H9 (cell line): ENCODE measurements around the gene CFAP97. TPM values are rescaled to one million over a fixed set of nuclear protein-coding genes. Genes with fewer than 3 reads are reported as not detected.
A peak's percentile ranks its signal among the peaks of the same experiment; 100 is the strongest.
"Not testable (repeated sequence)": the region's sequence is repeated elsewhere in the genome, so short reads cannot be mapped to it uniquely, and the experiment has no call there.

ENCODE experiments used
- DNase-seq: peaks from one replicate; pipeline ENCODE4 v3.0.0-alpha.2; 2017
- H2AFZ ChIP-seq: one replicate; pipeline ENCODE4 v1.6.1; 2013; ENCODE audit warnings: mild to moderate bottlenecking, low read length, control low read depth, moderate library complexity
- H2AK5ac ChIP-seq: 2 replicates; pipeline ENCODE4 v1.6.1; 2013; ENCODE audit warnings: low read length, control low read depth, mixed read lengths; ENCODE audit not compliant: insufficient read length
- H2BK120ac ChIP-seq: one replicate; pipeline ENCODE4 v1.6.1; 2013; ENCODE audit warnings: low read depth, mild to moderate bottlenecking, low read length, control low read depth, inconsistent platforms; ENCODE audit not compliant: poor library complexity, severe bottlenecking
- H2BK12ac ChIP-seq: 2 replicates; pipeline ENCODE4 v1.6.1; 2013; ENCODE audit warnings: low read length, control low read depth, mixed read lengths, low read depth; ENCODE audit not compliant: insufficient read length
- H2BK15ac ChIP-seq: 2 replicates; pipeline ENCODE4 v1.6.1; 2013; ENCODE audit warnings: low read depth, low read length, control low read depth
- H2BK20ac ChIP-seq: one replicate; pipeline ENCODE4 v1.6.1; 2013; ENCODE audit warnings: low read depth, mild to moderate bottlenecking, low read length, control low read depth, inconsistent platforms; ENCODE audit not compliant: poor library complexity, severe bottlenecking
- H2BK5ac ChIP-seq: 2 replicates; pipeline ENCODE4 v1.6.1; 2013; ENCODE audit warnings: low read length, control low read depth, mixed read lengths; ENCODE audit not compliant: insufficient read length
- H3K14ac ChIP-seq: 2 replicates; pipeline ENCODE4 v1.6.1; 2013; ENCODE audit warnings: low read length, control low read depth; ENCODE audit not compliant: insufficient read depth
- H3K18ac ChIP-seq: 2 replicates; pipeline ENCODE4 v1.6.1; 2013; ENCODE audit warnings: low read depth, mild to moderate bottlenecking, mixed read lengths, low read length, control low read depth; ENCODE audit not compliant: insufficient read length
- H3K23ac ChIP-seq: 2 replicates; pipeline ENCODE4 v1.6.1; 2013; ENCODE audit warnings: low read length, control low read depth, mixed read lengths, low read depth; ENCODE audit not compliant: insufficient read length
- H3K23me2 ChIP-seq: 2 replicates; pipeline ENCODE4 v1.6.1; 2013; ENCODE audit warnings: low read depth, mild to moderate bottlenecking, mixed read lengths, low read length, control low read depth; ENCODE audit not compliant: insufficient read length, poor library complexity, severe bottlenecking
- H3K27ac ChIP-seq: 2 replicates; pipeline ENCODE4 v1.5.1; 2013; ENCODE audit warnings: low read length, control low read depth, mixed read lengths, low read depth; ENCODE audit not compliant: insufficient read length
- H3K27me3 ChIP-seq: 2 replicates; pipeline ENCODE4 v1.6.1; 2013; ENCODE audit warnings: low read length, control low read depth, inconsistent platforms; ENCODE audit not compliant: insufficient read depth
- H3K4ac ChIP-seq: 2 replicates; pipeline ENCODE4 v1.6.1; 2013; ENCODE audit warnings: low read depth, mild to moderate bottlenecking, control low read depth, inconsistent platforms, low read length, moderate library complexity
- H3K4me1 ChIP-seq: 2 replicates; pipeline ENCODE4 v1.6.1; 2013; ENCODE audit warnings: low read length, control low read depth, inconsistent platforms; ENCODE audit not compliant: insufficient read depth
- H3K4me2 ChIP-seq: 2 replicates; pipeline ENCODE4 v1.6.1; 2013; ENCODE audit warnings: low read length, control low read depth, mixed read lengths; ENCODE audit not compliant: insufficient read length, insufficient read depth
- H3K56ac ChIP-seq: 2 replicates; pipeline ENCODE4 v1.6.1; 2013; ENCODE audit warnings: low read depth, mild to moderate bottlenecking, mixed read lengths, low read length, control low read depth; ENCODE audit not compliant: insufficient read length
- H3K79me1 ChIP-seq: 2 replicates; pipeline ENCODE4 v1.6.1; 2013; ENCODE audit warnings: low read depth, mild to moderate bottlenecking, moderate library complexity, low read length, control low read depth, inconsistent platforms; ENCODE audit not compliant: insufficient read depth, poor library complexity, severe bottlenecking
- H3K79me2 ChIP-seq: 2 replicates; pipeline ENCODE4 v1.6.1; 2013; ENCODE audit warnings: low read length, control low read depth, inconsistent platforms; ENCODE audit not compliant: insufficient read depth
- H3K9ac ChIP-seq: 2 replicates; pipeline ENCODE4 v1.6.1; 2013; ENCODE audit warnings: low read length, control low read depth, mixed read lengths; ENCODE audit not compliant: insufficient read length; ENCODE audit errors: extremely low read depth
- H3K9me3 ChIP-seq: one replicate; pipeline ENCODE4 v1.6.1; 2013; ENCODE audit warnings: low read depth, low read length, inconsistent platforms; ENCODE audit not compliant: control insufficient read depth
- H3T11ph ChIP-seq: one replicate; pipeline ENCODE4 v1.6.1; 2013; ENCODE audit warnings: mild to moderate bottlenecking, low read length, control low read depth, inconsistent platforms
- H4K20me1 ChIP-seq: one replicate; pipeline ENCODE4 v1.6.1; 2013; ENCODE audit not compliant: control insufficient read depth, insufficient read length, insufficient read depth
- H4K5ac ChIP-seq: 2 replicates; pipeline ENCODE4 v1.6.1; 2013; ENCODE audit warnings: low read depth, mild to moderate bottlenecking, mixed read lengths, low read length, control low read depth; ENCODE audit not compliant: insufficient read length
- H4K8ac ChIP-seq: replicated peaks from 2 replicates; pipeline ENCODE4 v1.6.1; 2013; ENCODE audit warnings: low read length, control low read depth, mixed read lengths, low read depth; ENCODE audit not compliant: insufficient read length
- H4K91ac ChIP-seq: 2 replicates; pipeline ENCODE4 v1.6.1; 2013; ENCODE audit warnings: low read depth, mild to moderate bottlenecking, moderate library complexity, mixed read lengths, low read length, control low read depth; ENCODE audit not compliant: insufficient read length
- H3K27ac Mint-ChIP-seq, 3 experiments: 2 replicates in 2 of 3; 3 replicates in 1 of 3; pipeline ENCODE4 v1.8.0; 2020 to 2021; ENCODE audit warnings: mixed read lengths in 3 of 3, mild to moderate bottlenecking in 1 of 3, moderate library complexity in 1 of 3
- H3K27me3 Mint-ChIP-seq: 2 replicates; pipeline ENCODE4 v1.8.0; 2021; ENCODE audit warnings: low read depth, mild to moderate bottlenecking, moderate library complexity, mixed read lengths
- H3K36me3 Mint-ChIP-seq, 3 experiments: 2 replicates in 2 of 3; 3 replicates in 1 of 3; pipeline ENCODE4 v1.8.0; 2020 to 2021; ENCODE audit warnings: low read depth in 3 of 3, mixed read lengths in 3 of 3; ENCODE audit not compliant: insufficient read depth in 1 of 3
- H3K4me1 Mint-ChIP-seq, 2 experiments: 2 replicates each; pipeline ENCODE4 v1.8.0; 2020; ENCODE audit warnings: mixed read lengths in 2 of 2
- H3K4me3 Mint-ChIP-seq, 2 experiments: 2 replicates in 1 of 2; 3 replicates in 1 of 2; pipeline ENCODE4 v1.8.0; 2020 to 2021; ENCODE audit warnings: mild to moderate bottlenecking in 2 of 2, mixed read lengths in 2 of 2, moderate library complexity in 1 of 2
- H3K9me3 Mint-ChIP-seq, 2 experiments: 2 replicates in 1 of 2; 3 replicates in 1 of 2; pipeline ENCODE4 v1.8.0; 2020; ENCODE audit warnings: mild to moderate bottlenecking in 2 of 2, mixed read lengths in 2 of 2, moderate library complexity in 1 of 2
- CTCF ChIP-seq: fragments of 200-600 bp; sonication (generic); conservative IDR thresholded peaks from 3 replicates; pipeline ENCODE4 v1.8.0; 2021; ENCODE audit warnings: antibody characterized with exemption, mild to moderate bottlenecking
- WGBS: extraction: QIAGEN DNeasy Blood & Tissue Kit; methylation state at CpG from one replicate; pipeline ENCODE4 v1.1.7; 2013; ENCODE audit warnings: missing lambda C conversion rate, low lambda C conversion rate, mixed read lengths; ENCODE audit not compliant: insufficient read length; ENCODE audit errors: extremely low coverage; 5-methylcytosine and 5-hydroxymethylcytosine counted together
- total RNA-seq: library from RNA; stranded (reverse); gene quantifications from 2 replicates; pipeline ENCODE4 v1.2.1, GENCODE V29; 2021

The CFAP97 gene
- total RNA-seq, 1 experiment from 2014 or later: 39.3 TPM

- Mint-ChIP-seq H3K36me3 (no peaks in the 10 kb centered on the region; a peak in 1 of 7 replicates), H3K9me3 (no peaks in the 10 kb centered on the region), H3K4me1 (peaks cover 33 to 38% of the 10 kb centered on the region in 2 experiments), H3K4me3 (no peak overlapping the region), H3K27me3 (no peaks in the 10 kb centered on the region; the same call in 1 of the 2 replicates), H3K27ac (peak overlapping the region in 2 of 3 experiments; percentile 11 to 49; a peak in 3 of 7 replicates)
- H3K4me2 ChIP-seq: no peak overlapping the region
- H4K8ac ChIP-seq: no peak overlapping the region
- H3K23ac ChIP-seq: no peak overlapping the region
- no peak overlapping the region for H3K4ac ChIP-seq
- WGBS: no CpG with 5 or more reads among the region's 3 CpGs
- H3K9me3 ChIP-seq: no peaks in the 10 kb centered on the region
- peaks cover 7% of the 10 kb centered on the region; the same call in 1 of the 2 replicates for H3K4me1 ChIP-seq
- no peak overlapping the region for H2AFZ ChIP-seq
- H2AK5ac ChIP-seq: no peak overlapping the region
- TF ChIP-seq CTCF: no peak
- H3K18ac ChIP-seq: no peak overlapping the region
- H3K79me2 ChIP-seq: no peaks in the 10 kb centered on the region
- no peak overlapping the region for H4K91ac ChIP-seq
- H2BK20ac ChIP-seq: no peak overlapping the region
- H3K27ac ChIP-seq: no peak overlapping the region
- H4K5ac ChIP-seq: no peak overlapping the region
- H3K14ac ChIP-seq: no peak overlapping the region
- no peak overlapping the region for H2BK12ac ChIP-seq
- no peak overlapping the region for H2BK15ac ChIP-seq
- H3K27me3 ChIP-seq: no peaks in the 10 kb centered on the region
- no peak overlapping the region for H3T11ph ChIP-seq
- H3K9ac ChIP-seq: no peak overlapping the region
- no peak overlapping the region for H3K56ac ChIP-seq
- no peak for DNase-seq
- no peak overlapping the region for H2BK120ac ChIP-seq
- H3K23me2 ChIP-seq: no peaks in the 10 kb centered on the region
- no peaks in the 10 kb centered on the region for H3K79me1 ChIP-seq
- no peak overlapping the region for H2BK5ac ChIP-seq
- H4K20me1 ChIP-seq: no peaks in the 10 kb centered on the region
Observed at GRCh38 chr4:185119927-185120630, 83.7 kb downstream of the CFAP97 start.

GRCh38 chr4:185119467-185119866 is 84.3 kb downstream of the CFAP97 start:
- not testable (repeated sequence) for H3T11ph ChIP-seq, H3K36me3 Mint-ChIP-seq, H2AK5ac ChIP-seq, H3K4me1 ChIP-seq, H4K8ac ChIP-seq, H2BK5ac ChIP-seq, H2BK20ac ChIP-seq, DNase-seq, H3K27ac Mint-ChIP-seq, H3K79me2 ChIP-seq, H3K27me3 ChIP-seq, H3K9me3 Mint-ChIP-seq, H3K4ac ChIP-seq, H3K27me3 Mint-ChIP-seq, H3K79me1 ChIP-seq, H3K14ac ChIP-seq, H4K5ac ChIP-seq, H3K4me3 Mint-ChIP-seq, H3K18ac ChIP-seq, H2BK120ac ChIP-seq, H3K23ac ChIP-seq, H3K23me2 ChIP-seq, H2BK15ac ChIP-seq, H3K9me3 ChIP-seq, H3K56ac ChIP-seq, H4K91ac ChIP-seq, H3K27ac ChIP-seq, H2BK12ac ChIP-seq, H2AFZ ChIP-seq, H3K9ac ChIP-seq, H3K4me2 ChIP-seq, H4K20me1 ChIP-seq
- H3K4me1 Mint-ChIP-seq: peaks cover 34 to 40% of the 10 kb centered on the region in 2 experiments
- no CpG with 5 or more reads among the region's 5 CpGs for WGBS
